Coronary artery (tissue), 2 donors: ENCODE measurements around the gene LHFPL6.
A peak's percentile ranks its signal among the peaks of the same experiment; 100 is the strongest.

Source experiments
- DNase-seq: peaks from one replicate; pipeline ENCODE4 v3.0.0-alpha.2; 2017; ENCODE audit warnings: low spot score
- H3K27ac ChIP-seq, 2 donors: fragments of 200-600 bp; sonication (generic); one replicate each; pipeline ENCODE4 v1.5.1; 2016 to 2019
- H3K4me3 ChIP-seq: fragments of 200-600 bp; sonication (generic); 2 replicates; pipeline ENCODE4 v1.5.1; 2016; ENCODE audit warnings: mild to moderate bottlenecking, moderate library complexity
- CTCF ChIP-seq: fragments of 200-600 bp; sonication (generic); IDR thresholded peaks from one replicate; pipeline ENCODE4 v1.5.1; 2019; ENCODE audit warnings: antibody characterized with exemption

The LHFPL6 gene

GRCh38 chr13:39525506-39525905, 77.5 kb downstream of the LHFPL6 start:
- no peak for TF ChIP-seq CTCF
- DNase-seq = no peak
- Histone ChIP-seq H3K27ac (no peak overlapping the region), H3K4me3 (no peak overlapping the region)

DNA sequence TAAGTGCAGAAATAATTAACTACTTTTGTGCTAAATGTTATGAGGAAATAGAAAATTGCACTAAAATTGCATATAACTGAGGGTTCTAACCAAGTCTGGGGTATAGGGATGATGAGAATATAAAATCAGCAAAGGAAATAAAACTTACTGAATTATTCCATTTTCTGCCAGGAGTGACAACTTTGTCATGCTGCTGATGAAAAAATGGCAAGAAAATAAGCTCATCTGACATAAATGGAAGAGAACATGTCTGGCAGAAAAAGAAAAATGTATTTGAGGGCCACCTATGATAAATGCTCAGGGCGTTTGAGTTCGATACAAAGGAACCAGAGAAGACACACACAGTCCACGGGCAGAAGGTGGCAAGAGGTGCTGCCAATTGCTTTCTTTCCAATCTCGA, 78.2 kb downstream of the LHFPL6 start:
- no peak overlapping the region for H3K4me3 ChIP-seq
- no peak for TF ChIP-seq CTCF
- no peak overlapping the region for H3K27ac ChIP-seq
- DNase-seq = no peak

- TF ChIP-seq CTCF = no peak
- no peak for DNase-seq
- Histone ChIP-seq H3K27ac (no peak overlapping the region), H3K4me3 (no peak overlapping the region)
Observed at GRCh38 chr13:39522329-39522728, 80.7 kb downstream of the LHFPL6 start.

- H3K4me3 ChIP-seq = no peak overlapping the region
- TF ChIP-seq CTCF = no peak
- no peak overlapping the region for H3K27ac ChIP-seq
- no peak for DNase-seq
Observed at GRCh38 chr13:39521701-39522100, 81.3 kb downstream of the LHFPL6 start.

- H3K27ac ChIP-seq = no peak overlapping the region
- H3K4me3 ChIP-seq = peak overlapping the region; percentile 9
- TF ChIP-seq CTCF = no peak
- no peak for DNase-seq
Observed at GRCh38 chr13:39516096-39516495, 86.9 kb downstream of the LHFPL6 start.

DNA sequence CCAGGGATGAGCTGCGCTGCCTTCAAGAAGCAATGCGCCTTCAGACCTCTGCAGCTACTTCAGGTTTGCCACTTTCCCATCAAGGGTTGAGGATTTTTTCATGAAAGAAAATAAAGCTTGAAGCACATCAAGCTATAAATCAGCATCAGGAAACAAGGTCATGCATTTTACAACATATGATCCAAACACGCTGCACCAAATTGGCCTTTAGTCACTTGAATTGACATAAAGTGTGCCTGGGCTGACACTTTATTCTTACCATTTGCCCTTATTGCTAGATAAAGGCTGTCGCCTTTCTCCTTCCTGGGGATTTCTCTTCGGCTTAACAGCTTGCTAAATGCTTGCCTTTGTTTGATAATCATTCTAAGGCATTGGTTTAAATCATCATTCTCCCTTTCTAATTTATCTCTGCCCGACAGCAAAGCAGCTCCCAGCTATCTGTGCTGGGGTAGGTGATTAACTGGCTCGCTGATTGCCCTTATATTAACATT, 87.7 kb downstream of the LHFPL6 start:
- H3K27ac ChIP-seq = no peak overlapping the region
- TF ChIP-seq CTCF = no peak
- H3K4me3 ChIP-seq = no peak overlapping the region
- no peak for DNase-seq

GRCh38 chr13:39512687-39513086, 90.3 kb downstream of the LHFPL6 start:
- H3K27ac ChIP-seq = no peak overlapping the region
- no peak for DNase-seq
- no peak overlapping the region for H3K4me3 ChIP-seq
- TF ChIP-seq CTCF = no peak
